GM04504 (cell line): ENCODE data around the gene BCAM.

ENCODE experiments used
- DNase-seq: peaks from one replicate; pipeline ENCODE4 v3.0.0-alpha.2; 2012; ENCODE audit warnings: low read depth

The BCAM gene

GRCh38 chr19:44789943-44790483 is 18.9 kb upstream of the BCAM start:
- no peak for DNase-seq

- no peak for DNase-seq
Observed at GRCh38 chr19:44792281-44792680, 16.6 kb upstream of the BCAM start.

GRCh38 chr19:44794610-44795009 is 14.3 kb upstream of the BCAM start:
- DNase-seq = no peak

- DNase-seq = no peak
Observed at GRCh38 chr19:44795398-44795987, 13.4 kb upstream of the BCAM start.

- DNase-seq = no peak
Observed at GRCh38 chr19:44796701-44797115, 12.2 kb upstream of the BCAM start.

GRCh38 chr19:44799627-44800346 is 9.1 kb upstream of the BCAM start:
- DNase-seq = no peak

- DNase-seq = peak; percentile 33
Observed at GRCh38 chr19:44800461-44800860, 8.4 kb upstream of the BCAM start.

GRCh38 chr19:44803442-44804428 is 5.2 kb upstream of the BCAM start:
- DNase-seq = no peak

GRCh38 chr19:44806291-44806690 is 2.6 kb upstream of the BCAM start:
- DNase-seq = no peak

GRCh38 chr19:44807162-44807561 is 1.7 kb upstream of the BCAM start:
- DNase-seq = no peak

GRCh38 chr19:44807652-44808462 is 1.0 kb upstream of the BCAM start:
- DNase-seq = no peak

- no peak for DNase-seq
Observed at GRCh38 chr19:44809577-44810233, 802 bp downstream of the BCAM start.

- no peak for DNase-seq
Observed at GRCh38 chr19:44810234-44811121, 1.6 kb downstream of the BCAM start.

- DNase-seq = no peak
Observed at GRCh38 chr19:44811122-44811419, 2.2 kb downstream of the BCAM start.

GRCh38 chr19:44812142-44812718 is 3.3 kb downstream of the BCAM start:
- DNase-seq = no peak

GRCh38 chr19:44813070-44813840 is 4.4 kb downstream of the BCAM start:
- DNase-seq = no peak

GRCh38 chr19:44813841-44814470 is 5.1 kb downstream of the BCAM start:
- DNase-seq = no peak

- DNase-seq = no peak
Observed at GRCh38 chr19:44814517-44814916, 5.6 kb downstream of the BCAM start.

GRCh38 chr19:44816301-44816700 is 7.4 kb downstream of the BCAM start:
- DNase-seq = no peak
